Lung microvascular endothelial cell (primary cell): ENCODE measurements around the gene GRK5. TPM values are rescaled to one million over a fixed set of nuclear protein-coding genes. Genes with fewer than 3 reads are reported as not detected.

ENCODE experiments used
- DNase-seq, 2 donors: peaks; one replicate each; pipeline versions ENCODE4 v3.0.0 to v3.0.0-alpha.2; 2010; ENCODE audit warnings: low read depth in 2 of 2
- total RNA-seq: library from RNA; depleted of rRNA; stranded (reverse); fragments of >200 nt; gene quantifications from 2 replicates; pipeline ENCODE4 v1.2.1, GENCODE V29; 2014

The GRK5 gene
- total RNA-seq, 1 donor from 2014 or later = 33.7 TPM

DNA sequence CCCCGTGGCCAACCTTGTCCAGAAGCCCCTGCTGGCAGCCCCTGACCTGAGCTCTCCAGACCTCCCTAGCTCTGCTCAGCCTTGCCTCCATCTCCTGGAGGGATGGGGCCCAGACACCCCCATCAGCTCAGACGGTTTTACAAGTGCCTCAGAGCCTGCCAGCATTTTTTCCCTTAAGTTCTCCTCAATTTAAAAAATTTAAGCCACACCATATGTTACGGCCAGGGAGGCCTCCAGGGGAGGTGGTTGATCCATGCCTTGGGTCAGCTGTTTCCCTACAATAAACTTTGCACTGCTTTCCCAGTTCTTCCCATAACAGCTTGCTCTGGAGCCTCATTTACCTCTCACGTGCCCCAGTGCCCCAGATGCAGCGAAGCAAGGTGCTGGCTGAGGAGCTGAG is 191.6 kb downstream of the GRK5 start:
- no peak for DNase-seq

DNA sequence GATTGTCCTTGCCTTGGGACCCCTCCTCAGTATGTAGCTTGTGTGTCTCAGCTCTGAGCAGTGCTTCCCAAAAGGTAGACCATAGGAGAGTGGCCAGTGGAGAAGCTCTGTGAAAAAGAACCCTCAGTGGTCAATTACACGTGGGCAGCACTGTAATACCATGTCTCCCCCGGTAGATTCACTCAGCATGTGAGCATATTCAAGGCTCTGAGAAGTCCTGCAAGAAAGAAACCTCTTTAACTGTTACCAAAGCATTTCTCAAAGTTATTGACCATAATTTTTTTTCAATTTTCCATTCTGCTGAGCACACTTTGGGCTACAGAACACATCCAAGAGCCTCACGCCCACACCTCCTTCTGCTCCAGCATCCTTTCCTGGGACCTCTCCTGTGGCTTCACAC is 192.1 kb downstream of the GRK5 start:
- no peak for DNase-seq

DNA sequence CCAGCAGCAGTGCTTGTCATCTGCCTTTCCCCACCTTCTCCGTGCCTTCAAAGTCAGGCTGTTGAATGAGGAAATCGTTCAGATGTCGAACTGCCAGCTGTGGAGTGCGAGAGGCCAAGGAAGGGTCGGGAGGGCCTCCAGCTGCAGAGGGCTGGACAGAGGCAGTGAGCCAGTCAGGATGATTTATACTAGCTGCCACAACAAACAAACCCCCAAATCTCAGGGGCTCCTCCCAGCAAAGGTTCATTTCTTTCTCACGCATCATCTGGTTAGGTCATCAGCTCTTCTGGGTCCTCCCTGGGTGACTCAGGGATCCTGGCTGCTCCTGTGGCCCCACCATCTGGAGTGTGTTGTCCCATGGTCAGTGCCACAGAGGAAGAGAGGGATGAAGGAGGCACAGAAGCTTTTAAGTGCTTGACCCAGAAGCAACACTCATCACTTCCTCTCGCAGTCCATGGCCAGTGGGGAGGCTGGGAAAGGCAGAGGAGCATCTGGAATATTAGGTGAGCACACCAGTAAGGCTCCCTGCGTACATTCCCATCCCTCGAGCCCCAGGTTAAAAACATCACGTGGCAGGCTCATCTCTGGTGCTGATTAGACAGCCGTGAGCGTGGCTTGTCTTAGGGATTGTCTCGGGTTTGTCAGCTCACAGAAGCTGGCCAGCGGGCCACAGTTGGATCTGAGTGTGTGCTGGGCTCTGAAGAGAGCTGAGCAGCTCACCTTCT is 194.5 kb downstream of the GRK5 start:
- DNase-seq = peak; percentile 32 to 99

DNA sequence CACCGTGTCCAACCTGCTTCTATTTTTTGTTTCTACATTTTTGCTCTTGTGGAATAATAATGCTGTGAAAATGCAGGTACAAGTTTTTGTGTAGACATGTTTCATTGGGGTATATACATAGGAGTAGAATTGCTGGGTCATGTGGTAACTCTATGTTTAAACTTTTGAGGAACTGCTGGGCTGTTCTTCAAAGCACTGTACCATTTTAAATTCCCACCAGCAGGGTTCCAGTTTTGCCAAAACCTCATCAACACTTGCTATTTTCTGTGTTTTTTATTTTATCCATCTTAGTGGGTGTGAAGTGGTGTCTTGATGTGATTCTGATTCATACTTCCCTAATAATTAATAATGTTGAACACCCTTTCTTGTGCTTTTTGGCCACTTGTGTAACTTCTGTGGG is 196.6 kb downstream of the GRK5 start:
- peak in 1 of 2 donors; percentile 32 for DNase-seq

DNA sequence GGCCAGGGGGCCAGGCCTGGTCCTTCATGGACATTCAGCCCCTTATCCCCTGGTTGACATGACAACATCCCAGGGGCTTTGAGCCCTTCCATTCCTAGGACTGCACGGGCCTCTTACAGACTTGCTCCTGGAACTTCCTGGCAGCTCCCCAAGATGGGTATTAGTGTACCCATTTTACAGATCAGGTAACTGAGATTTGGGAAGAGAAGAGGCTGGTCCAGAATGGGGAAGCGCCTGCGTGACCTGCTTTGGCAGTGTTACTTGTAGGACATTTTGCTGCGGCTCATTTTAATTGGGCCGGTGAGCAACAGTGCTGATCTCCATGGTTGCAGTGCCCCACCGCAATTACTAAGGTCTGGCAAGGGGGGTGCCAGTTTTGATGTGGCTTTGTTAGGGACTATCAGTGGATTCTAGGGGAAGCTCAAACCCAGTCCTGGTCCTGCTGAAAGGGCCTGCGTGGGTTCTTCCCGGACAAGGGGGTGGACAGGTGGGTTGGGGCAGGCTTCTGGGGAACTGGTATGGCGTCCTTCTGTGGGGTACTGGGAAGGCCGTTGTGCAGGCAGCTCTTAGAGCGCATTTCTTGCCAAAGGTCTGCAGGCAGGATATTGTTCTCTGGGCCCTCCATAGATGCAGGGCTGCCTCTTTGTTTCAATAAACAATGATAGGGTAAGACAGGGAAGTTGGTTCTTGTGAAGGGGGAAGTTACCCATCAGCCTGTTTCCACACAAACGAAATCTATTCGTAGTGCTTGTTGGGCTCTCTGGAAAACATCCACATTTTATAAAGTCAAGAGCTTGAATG is 197.5 kb downstream of the GRK5 start:
- peak; percentile 56 to 73 for DNase-seq

DNA sequence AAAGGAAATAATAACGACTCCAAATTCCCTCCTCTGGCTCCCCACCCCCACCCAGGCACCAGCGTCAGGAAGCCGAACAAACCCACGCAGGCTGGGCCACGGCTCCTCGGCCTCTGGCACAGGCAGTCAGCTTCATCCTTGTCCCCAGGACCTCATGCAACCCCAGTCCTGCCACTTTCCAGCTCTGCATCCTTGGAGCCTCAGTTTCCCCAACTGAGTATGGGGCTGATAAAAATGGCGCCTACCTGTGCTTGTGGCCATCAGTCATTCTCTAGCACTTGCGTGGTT is 198.1 kb downstream of the GRK5 start:
- no peak for DNase-seq

DNA sequence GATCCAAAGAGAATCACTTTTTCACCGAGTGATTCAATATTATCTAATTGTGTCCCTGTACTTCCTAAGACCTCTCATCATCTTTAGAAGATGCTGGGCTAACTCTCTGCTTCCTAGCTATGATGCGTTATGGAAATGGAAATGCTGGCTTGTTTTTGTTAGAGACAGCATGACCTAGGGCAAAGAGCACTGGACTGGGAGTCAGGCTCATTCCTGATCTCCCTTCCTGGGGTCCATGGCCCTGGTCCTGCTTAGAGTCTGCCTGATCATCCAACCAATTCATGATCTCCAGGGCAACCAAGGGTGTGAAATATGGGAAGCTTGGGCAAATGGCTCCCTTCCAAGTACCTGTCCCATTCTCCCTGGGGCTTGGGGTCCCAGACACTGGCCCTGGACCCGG is 198.8 kb downstream of the GRK5 start:
- DNase-seq = no peak

DNA sequence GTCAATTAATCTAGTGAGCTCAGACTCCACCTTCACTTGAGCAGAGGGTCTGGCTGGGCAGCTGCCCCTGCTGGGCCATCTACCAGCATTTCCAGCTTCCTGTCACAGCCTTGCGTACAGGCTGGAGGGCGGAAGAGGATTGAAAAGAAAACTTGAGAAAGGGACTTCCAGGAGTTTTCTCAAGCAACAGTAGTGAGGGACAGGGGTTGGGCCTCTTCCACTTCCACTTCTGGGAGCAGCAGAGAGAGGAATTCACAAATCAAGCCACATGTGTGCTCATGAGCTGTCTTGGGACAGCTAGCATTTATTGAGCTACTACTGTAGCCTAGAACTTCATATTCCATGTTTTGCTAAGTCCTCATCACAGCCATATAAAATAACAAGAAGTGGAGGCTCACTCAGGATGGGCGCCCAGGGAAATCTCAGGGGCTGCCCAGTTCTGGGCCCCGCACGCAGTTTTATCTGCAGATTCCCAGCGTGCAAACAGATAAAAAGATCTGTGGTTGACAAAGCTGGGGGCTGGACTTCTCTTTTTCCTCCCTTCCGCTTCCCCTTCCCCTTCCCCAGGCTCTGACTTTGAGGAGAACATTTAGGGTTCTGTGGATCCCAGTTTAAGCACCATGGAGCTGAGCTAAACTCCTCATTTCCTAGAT is 199.4 kb downstream of the GRK5 start:
- DNase-seq = no peak

DNA sequence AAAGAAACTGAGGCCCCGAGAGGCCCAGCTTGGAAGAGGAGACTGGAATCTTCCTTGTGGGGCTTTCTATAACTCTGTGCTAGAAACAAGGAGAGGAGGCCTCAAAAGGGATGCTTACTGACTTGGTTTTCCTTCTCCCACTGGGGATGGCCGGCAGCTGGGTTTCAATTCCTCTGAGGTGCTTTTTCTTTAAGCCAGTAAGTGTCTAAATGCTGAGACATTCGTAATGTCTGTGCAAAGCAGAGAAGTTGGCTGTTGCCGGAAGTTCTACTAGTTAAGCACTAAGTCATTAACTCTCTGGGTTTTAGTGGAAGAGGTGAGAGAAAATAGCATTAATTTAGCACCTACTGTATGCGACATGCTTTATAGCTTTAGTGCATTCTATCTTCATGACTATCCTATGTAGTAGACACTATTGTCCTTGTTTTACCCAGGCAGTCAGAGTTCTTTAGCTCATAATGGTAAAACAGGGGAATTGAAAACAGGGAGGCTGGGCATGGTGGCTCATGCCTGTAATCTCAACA is 199.9 kb downstream of the GRK5 start:
- DNase-seq = no peak

DNA sequence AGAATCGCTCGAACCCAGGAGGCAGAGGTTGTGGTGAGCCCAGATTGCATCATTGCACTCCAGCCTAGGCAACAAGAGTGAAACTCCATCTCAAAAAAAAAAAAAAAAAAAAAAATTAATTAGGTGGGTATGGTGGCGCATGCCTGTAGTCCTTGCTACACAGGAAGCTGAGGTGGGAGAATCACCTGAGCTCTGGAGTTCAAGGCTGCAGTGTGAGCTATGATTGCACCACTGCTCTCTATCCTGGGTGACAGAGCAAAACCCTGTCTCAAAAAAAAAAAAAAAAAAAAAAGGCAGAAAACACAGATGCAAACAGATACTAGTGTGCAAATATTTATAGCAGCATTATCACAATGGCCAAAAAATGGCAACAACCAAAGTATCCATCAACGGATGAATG is 200.7 kb downstream of the GRK5 start:
- no peak for DNase-seq

DNA sequence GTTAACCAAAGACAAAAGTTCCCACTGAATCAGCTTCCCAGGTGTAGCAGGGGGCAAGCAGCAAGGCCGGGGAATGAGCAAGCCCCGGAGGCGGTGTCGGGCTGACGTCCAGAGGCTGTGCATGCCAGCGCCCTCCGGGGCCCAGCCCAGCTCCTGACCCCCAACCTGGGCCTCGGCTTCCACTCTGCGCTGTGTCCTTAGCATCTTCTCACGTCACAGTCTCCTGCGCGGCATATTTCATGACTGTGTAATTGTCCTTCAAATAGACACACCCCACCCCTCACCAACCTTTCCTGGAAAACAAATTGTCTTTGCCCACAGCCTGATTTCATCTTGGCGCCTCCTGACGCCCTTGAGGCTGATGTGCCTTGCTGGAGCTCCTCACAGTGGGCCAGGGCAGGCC is 201.6 kb downstream of the GRK5 start:
- DNase-seq = peak; percentile 28 to 95

DNA sequence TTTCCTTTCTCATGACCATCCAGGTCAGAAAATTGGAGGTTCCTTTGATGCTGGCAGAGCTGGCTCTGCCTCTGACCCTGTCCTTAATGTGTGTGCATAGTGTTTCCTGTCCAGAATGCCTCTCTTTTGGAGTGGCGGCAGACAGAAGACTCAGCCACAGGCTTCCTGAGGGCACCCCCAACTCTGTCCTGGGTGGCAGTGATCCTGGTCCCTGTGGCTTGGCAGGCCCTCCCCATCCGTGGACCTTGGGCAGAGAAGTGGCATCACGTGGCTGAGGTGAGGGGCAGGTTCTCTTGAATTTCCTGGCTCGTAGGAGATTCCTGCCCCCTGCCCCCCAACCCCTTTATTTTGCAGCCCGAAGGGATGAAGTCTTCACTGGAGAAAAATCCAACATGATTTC is 202.0 kb downstream of the GRK5 start:
- peak in 1 of 2 donors; percentile 26 for DNase-seq

DNA sequence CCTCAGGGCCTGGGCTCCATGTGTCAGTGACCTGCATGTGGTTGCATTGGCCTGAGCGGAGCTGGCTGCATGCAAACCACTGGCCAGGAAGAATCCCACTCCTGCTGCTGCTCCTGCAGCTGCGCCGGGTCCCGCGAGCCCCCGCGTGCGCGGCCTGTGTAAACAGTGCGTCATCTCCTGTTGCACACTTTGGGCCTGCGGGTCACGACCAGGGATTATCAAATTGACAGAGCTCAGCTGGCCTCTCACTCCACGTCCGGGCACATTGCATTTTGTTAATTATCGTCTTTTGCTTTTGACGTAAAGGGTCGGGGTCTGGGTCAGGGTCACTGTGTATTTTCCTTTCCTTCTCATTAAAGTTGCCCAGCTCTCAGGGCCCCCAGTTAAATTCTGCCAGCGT is 202.5 kb downstream of the GRK5 start:
- peak; percentile 95 to 97 for DNase-seq

DNA sequence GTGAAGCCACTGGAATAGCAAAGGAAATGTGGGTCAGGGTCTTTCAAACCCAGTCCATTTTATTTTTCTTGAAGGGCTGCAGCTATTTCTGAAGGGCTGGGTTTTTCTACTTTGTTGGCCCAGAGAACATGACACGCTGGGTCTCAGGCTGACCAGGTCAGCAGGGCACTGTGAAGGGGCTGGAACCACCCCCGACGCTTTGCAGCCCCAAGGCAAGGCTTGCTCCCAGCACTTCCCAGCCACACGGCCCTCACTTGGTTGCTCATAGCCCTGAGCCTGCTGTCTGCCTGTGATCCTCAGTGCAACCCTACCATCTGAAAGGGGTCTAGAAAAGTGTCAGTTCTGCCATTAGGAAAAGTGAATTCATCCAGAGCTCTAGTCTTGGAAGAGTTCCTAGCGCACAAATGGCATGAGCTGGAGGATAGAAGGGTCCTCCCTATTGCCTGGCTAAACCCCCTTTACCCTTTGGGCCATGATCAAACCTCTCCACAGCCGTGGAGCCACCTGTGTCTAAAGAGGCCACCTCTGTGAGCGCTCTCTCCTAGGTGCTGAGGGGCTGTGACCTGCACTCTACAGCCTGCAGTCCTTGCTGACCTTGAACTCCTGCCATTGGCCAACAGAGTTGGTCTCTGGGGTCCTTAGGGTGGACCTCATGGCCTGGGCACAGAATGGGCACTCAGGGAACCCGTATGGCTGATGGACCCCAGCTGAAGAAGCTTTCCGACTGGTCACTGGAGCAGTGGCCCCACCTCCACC is 203.2 kb downstream of the GRK5 start:
- DNase-seq = peak in 1 of 2 donors; percentile 17

DNA sequence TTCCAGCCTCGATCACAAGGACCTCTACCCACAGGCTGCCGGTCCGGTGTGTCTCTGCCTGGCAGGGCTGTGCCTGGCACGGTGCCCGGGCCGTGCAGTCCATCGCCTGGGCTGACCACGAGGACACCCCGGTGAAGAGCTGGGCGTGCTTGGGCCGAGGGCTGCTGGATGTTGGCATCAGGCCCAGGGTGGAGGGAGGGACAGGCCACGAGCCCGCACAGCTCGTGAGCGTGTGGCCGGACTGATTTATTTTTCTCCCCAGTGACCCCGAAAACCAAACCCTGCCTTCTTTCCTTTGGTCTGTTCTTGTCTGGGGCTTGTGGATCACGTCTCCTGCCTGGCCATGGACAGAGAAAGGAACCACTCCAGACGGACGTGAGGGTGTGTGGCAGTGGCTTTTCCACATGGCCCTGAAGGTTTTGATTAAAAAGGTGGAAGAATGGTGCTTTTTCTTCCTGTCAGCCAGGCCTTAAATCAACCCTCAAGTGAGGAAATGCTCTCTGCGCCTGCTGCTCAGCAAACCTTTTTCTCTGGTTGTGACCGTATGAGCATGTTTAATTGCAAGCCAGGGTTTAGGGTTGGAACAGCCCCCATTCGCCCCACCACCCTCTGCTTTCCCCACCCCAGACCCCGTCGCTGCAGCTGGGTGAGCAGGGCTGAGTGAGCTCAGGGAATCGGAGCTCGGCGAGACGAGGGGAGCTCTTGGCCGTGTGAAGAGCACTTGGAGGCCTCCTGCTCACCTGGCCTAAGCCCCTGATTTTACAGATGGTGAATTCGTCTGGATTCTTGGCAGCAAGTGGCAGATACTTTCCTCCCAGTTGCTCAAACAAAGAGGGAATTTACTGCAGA is 205.1 kb downstream of the GRK5 start:
- DNase-seq = peak; percentile 78 to 87

DNA sequence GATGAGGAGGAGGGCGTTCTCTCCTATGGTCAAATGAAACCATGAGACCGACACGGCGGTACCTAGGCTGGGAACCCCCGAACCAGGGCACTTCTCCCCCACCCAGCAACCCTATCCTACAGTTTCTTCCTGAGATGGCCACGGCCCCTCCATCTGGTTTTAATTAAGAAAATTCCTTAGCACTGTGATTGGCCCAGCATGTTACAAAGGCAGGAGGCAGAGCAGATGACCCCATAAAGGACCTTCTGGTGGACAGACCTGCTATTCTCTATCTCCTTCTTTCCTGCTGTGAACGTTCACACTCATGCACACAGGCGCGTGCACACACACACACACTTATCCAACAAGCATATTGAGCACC is 205.7 kb downstream of the GRK5 start:
- no peak for DNase-seq

DNA sequence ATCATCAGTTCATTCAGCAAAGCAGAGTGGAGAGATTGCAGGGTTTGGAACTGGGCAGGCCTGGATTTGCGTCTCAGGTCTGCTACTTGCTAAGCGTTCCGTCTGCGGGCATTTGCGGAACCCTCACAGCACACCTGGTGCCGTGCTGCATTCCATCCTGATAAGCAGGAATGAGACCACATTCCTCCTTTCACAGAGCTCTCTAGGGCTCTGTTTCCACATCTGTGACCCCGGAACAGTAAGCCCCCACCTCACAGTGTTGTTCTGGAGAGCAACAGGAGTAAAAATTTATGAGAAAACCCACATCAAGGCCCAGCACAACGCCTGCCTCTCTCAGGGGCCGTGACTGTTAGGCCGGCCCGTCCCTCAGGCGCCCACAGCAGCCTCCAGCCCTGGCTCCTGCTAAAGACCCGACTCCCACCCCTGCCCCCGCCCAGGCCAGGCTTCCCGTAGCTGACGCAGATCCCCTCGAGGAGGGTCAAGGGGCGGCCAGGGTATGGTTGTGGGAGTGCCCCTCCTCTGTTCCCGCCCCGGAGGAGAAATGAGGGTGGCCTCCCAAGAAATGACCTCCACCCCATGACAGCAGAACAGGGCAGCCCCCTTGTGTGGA is 206.2 kb downstream of the GRK5 start:
- DNase-seq = no peak

DNA sequence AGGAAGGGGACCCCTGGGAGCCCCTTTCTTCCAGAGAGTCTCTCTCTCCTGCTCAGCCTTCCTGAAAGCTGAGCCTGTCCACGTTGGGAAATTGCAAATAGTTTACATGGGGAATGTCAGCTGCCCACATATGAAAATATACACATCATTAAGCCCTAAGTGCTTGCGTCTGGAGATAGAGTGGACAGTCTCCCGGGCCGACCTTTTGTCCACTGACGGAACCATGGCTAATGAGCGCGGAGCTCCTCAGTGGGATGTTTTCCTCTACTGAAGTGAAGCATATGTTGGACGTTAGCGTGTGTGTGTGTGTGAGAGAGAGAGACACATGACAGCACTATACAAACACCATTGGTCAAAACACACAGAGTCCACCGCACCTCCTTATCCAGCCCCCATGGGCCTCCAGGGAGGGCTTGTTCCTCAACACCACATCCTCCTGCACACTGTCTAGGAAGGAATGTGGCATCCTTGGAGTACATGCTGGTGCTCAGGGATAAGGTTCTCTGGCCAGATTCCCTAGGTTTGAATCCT is 206.8 kb downstream of the GRK5 start:
- DNase-seq = no peak

DNA sequence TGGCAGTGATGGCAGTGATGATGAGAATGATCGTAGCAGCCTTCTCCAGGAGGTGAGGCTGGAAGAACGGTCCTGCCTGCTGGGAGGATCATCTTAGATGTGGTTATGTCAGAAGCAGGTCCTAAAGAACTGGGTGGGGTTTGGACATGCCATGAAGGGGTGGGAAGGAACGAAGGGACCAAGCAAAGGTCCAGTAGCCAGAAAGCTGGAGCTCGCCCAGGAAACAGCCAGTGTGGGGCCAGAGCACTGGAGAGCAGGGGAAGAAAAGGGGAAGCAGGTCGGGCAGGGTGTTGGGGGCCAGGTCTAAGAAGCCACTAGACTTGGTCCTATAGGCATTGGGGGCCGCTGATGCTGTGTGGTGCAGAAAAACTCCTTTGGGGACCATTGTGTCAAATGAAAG is 207.8 kb downstream of the GRK5 start:
- no peak for DNase-seq
